SU-DHL-6 (cell line): ENCODE data around the gene FHIP2A.

Experiments used
- EZH2phosphoT487 ChIP-seq: fragments of 200-600 bp; sonication (generic), shearing (Covaris generic); conservative IDR thresholded peaks from 2 replicates; pipeline ENCODE4 v1.6.1; 2018; ENCODE audit warnings: mild to moderate bottlenecking, antibody characterized with exemption, low read length, moderate library complexity, mixed read lengths
- TF ChIP-seq, protein P1 (sequence below): fragments of 200-600 bp; sonication (generic); IDR thresholded peaks from one replicate; pipeline ENCODE4 v1.5.1; 2017; ENCODE audit warnings: antibody characterized with exemption, mild to moderate bottlenecking, low read length, moderate library complexity; ENCODE audit not compliant: insufficient read depth, poor library complexity, severe bottlenecking

DNA sequence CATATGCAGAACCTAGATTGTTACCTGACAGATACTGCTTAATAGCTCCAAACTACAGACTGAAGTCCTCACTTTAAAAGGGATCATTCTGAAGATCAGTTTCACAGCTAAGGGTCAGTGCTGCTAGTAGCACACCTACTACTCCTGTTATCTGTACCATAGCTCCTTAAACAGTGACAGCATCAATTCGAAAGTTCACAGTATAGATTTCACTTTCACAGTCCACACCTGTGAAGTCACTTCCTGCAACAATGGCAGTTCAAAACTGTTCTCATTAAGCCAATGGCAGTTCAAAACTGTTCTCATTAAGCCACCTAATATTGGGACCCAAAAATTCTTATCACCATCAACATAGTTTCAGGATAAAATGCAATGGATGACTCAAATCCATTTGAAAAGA lies 10.7 kb upstream of the FHIP2A start:
- TF ChIP-seq, protein P1, sequence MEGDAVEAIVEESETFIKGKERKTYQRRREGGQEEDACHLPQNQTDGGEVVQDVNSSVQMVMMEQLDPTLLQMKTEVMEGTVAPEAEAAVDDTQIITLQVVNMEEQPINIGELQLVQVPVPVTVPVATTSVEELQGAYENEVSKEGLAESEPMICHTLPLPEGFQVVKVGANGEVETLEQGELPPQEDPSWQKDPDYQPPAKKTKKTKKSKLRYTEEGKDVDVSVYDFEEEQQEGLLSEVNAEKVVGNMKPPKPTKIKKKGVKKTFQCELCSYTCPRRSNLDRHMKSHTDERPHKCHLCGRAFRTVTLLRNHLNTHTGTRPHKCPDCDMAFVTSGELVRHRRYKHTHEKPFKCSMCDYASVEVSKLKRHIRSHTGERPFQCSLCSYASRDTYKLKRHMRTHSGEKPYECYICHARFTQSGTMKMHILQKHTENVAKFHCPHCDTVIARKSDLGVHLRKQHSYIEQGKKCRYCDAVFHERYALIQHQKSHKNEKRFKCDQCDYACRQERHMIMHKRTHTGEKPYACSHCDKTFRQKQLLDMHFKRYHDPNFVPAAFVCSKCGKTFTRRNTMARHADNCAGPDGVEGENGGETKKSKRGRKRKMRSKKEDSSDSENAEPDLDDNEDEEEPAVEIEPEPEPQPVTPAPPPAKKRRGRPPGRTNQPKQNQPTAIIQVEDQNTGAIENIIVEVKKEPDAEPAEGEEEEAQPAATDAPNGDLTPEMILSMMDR = no peak
- no peak for TF ChIP-seq EZH2phosphoT487
